ENCODE data around the gene RPGR.

RPGR gene

DNA sequence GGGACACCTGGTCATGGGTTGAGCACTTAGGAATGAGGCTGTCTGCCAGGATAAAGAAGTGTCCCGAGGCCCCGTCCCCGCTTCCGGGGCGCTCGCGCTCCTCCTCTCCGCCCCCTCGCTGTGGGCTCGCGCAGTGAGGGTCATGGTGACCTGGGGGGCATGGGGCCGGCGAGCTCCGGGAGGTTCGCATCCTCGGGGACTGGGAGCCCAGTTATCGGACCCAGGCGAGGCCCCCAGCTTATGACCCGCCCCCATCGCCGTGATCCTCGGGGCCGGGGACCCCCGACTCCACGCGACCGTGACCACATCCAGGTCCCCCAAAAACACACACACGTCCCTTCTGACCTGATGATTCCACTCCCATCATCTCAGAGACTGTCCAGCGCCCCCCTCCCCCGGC lies 71.3 kb downstream of the RPGR start:
- no peak for DNase-seq

DNA sequence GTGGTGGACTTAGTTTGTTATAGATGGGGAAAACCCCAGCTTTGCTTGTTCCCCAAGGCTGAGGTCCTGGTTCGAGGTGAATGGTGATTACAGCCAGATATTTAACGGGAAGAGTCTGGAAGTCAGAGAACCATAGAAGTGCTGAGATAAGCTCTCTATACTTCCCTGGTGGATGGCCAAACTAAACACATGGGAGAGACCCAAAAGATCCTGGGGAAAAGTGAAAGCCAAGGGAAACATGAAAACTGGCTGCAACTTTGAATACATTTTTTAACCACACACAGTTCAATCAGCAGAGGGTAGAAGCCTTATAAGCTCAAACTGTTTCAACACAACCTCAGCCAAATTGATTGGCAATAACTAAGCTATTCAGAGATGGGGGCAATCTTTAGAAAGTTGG lies 77.3 kb downstream of the RPGR start:
- no peak for DNase-seq

DNA sequence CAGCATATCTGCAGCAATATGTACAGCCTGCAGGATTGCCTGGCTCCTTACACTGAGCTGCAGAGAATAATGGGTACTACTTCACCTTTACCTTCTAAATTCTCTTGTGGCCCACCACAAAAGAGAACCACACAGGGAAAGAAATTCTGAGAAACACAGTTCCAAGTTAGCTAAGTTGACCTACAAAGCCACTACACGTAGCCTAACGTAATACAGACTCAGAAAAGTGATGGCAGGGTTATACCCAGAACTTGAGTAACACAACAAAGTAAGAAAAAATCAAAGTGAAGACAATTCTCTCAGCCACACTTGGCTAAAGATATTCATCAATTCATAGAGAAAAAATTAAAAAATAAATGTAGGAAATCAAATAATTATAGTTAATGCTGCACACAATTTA lies 80.3 kb downstream of the RPGR start:
- no peak for DNase-seq

DNA sequence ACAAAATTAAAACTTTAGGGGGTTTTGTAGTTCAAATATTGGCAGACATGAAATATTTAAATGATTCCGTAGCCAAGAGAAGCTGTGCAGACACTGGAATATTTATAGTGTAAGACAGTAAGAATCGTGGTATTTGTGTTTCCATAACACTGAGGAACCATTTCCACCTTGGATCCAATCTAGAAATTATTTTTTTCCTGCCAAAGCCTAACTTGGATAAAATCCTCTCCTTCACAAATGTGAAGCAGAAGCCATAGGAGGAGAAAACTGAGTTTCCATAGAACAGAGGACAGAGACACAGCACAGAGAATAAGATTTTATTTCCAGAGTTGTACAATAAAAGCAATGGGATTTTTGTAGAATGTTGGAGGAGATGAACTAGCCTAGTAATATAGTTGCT lies 86.8 kb downstream of the RPGR start:
- no peak for DNase-seq

DNA sequence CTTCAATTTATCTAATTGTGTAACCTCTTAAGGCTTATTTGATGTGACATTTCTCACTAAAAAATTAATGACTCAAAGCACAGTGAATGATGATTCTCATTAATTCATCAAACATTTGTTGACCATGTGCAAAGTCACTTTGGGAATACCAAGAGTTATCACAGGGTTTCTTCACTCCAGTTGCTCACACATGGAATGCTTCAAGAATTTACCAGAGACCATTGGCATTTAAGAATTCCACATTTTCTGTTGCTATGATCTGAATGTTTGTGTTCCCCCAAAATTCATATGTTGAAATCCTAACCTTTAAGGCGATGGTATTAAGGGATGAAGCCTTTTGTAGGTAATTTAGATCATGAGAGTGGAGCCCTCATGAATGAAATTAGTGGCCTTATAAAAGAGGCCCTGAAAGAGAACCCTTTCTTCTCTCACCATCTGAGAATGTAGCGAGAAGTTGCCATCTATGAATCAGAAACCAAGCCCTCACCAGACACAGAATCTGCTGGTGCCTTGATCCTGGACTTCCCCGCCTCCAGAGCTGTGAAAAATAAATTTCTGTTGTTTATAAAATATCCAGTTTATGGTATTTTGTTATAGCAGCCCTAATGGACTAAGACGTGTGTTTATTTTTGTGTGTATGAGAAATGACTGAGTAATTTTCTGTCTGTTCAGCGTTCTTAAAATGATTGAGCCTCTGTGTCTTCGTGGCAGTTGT lies 90.3 kb downstream of the RPGR start:
- DNase-seq, result no peak

DNA sequence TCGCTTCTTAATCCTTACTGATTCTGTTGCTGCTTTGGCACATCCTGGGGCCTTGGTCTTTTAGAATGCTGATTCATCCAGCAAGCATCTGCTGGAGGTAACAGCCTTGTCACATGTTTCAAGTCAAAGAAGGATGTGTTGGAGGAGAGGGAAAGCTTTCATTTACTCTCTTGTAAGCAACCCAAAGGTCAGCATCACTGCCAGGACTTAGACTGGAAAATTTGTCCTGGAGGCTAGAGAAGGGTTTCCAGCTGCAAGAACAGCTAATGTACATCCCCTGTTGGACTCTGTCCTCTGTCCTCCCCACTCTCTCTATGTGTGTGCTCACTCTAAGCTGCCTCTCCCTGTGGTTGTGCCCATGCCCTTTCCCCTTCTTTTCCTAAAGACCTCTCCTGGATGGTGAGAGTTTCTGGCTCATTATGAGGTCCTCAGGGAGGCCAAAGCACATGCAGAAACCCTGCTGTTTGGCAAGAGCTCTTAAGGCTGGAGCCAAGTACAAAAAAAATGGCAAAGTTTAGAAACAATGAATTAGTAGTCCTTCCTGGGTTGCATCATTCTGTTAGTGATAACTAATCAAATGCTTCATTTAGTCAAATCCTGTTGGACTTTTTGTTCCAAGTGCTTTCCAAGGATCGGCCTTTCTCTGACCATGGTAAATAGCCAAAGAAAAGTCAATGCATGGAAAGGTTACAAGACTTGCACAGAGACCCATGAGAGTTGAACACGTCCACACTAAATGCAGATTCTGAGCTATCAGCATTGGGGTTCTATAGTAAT lies 93.2 kb downstream of the RPGR start:
- no peak for DNase-seq

DNA sequence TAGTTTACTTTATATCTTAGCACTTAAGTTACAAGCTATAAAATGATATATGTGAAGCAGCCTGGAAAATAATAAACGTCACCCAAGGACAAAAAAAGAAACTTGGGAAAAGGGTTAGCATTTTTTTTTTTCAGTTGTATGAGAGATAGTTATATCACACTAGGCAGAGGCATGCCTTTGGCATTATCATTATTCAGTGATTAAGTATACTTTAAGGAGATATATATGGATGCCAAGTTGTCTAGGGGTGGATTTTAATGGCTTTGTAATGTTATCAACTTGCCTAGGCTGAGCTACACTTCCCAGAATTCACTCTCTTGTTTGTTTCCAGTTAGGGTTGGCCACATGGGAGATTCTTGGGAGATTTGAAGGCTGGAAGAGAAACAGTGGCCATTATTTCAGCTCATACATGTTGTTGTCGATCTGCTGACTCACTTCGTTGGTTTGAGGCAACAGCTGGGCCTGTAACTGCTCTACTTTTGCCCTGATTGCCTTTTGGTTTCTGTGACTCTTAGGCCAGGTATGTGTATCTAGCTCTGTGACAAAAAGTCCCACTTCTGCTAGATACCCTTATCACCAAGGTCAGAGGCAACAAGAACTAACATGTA lies 95.1 kb downstream of the RPGR start:
- DNase-seq, result no peak

DNA sequence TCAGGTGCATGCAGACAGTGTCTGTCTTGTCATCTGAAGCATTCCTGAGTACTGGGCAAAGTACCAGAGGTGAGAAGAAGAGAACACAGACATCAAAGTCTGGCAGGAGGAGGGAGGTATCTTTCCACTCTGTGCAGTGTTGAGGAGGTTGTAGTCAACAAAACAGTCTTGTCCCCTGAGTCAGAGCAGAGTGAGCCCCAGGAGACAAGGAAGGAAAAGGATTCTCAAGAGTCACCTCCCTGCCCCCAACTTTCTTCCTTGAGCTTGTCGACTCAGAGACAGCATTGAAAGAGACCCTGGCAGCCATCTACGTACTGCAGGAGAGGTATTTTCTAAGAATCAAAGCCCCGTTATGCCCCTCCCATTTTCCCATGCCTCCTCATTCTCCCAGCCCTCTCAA lies 102.2 kb downstream of the RPGR start:
- no peak for DNase-seq

DNA sequence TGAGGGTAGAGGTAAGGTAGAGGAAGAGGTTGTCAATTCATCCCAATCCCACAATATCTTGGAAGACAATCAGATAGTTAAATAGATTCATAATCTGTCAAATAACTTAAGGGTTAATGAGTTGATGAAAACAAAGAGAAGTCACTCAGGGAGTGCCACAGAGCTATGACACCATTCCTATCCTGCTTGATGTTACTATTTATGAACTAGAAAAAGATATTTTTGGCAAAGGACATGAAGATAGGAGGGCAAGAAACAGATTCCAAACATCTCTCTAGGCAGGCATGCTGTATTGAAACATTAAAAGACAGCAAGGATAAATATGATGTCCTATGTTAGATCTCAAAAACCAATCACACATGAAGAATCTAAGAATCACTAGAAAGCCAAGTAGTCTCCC lies 103.1 kb downstream of the RPGR start:
- no peak for DNase-seq

DNA sequence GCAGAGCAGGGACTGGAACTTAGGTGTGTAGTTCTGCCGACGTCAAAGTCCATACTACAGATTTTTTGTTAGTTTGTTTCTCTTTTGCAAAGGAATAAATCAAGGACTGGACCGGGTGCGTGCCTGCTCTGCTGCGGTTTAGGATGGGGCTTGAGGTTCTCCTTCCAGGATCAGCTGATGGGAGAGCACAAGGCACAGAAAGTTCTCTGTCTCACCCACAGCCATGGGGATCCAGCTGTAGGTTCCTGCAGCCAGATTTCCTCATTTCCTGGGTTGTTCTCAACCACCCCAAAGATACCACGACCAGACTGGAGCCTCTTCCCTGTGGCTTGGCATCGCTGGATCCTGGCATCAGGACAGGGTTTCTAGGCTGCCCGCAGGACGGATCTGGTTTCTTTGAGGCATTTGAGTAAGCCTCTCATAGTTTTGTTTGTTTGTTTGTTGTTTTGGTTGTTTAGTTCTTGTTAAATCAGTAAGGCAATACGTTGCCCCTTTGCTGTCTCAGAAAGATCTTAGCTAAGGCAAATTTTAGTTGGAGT lies 105.8 kb downstream of the RPGR start:
- DNase-seq, result no peak

DNA sequence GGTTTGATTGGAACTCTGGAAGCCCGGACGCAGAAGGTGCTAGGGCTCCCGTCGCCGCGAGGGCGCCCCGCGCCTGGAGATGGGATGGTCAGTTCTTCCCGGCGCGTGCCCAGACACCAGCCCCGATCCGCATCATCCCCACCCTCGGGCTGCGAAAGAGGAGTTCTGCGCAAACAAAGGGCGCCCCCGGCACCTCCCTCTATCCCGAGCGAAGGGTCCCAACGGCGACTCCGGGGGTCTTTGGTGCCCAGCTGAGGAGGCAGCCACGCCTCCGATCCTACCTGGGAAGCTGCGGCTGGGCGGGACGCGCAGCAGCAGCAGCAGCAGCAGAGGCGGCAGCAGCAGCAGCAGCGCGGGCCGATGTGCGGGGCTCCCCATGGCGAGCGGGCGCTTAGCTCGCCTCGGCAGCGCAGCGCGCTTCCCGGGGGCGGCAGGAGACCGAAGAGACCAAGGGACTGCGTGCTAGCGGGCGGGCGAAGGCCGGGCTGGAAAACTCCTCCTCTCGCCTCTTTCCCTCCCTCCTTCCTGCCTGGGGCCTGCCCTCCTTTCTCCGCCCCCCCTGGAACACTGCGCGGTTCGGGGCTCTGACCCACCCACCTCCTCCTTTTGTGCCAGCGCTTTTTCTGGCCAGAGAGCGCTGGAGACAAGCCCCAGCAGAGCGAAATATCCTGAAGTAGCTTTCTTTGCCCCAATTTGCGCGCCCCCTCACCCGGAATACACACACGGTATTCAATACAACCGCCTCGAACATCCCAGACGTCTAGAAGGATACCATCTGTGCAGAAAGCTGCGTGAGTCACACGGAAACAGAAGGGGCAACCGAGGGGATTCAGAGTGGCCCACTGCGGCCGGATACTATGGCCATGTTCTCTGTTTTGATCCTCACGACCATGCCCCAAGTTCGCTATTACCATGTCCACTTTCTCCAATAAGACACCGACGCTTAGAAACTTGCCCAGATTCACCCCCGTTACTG lies 106.6 kb downstream of the RPGR start, which contains the start of gene SRPX:
Gene SRPX (minus strand): TSS at position 457 of the 976 bp plus-strand sequence. CDS start 79 bp downstream, at position 378.
- DNase-seq, result no peak

DNA sequence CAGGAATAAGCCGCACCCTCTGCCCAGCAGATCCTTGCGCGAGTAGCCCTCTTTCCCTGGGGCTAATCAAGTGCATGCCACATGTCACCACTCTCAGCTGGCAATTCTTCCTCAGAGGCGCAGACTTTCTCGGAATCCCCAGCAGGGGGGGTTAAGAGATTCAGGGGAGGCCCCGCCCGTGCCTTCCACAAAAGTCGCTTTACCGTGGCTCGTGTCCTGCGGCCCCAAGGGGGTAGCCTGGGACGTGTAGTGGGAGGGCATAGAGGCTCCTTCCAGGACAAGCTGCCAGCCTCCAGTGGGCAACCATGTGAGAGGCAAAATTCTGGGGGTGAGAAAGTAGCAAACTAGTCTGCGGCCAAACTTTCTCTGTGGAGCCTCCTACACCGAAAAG lies 107.3 kb downstream of the RPGR start:
- DNase-seq, result peak; percentile 16
